ENCODE data around the gene WDR19.
"Not testable (repeated sequence)": the region's sequence is repeated elsewhere in the genome, so short reads cannot be mapped to it uniquely, and the experiment has no call there.

WDR19 gene

DNA sequence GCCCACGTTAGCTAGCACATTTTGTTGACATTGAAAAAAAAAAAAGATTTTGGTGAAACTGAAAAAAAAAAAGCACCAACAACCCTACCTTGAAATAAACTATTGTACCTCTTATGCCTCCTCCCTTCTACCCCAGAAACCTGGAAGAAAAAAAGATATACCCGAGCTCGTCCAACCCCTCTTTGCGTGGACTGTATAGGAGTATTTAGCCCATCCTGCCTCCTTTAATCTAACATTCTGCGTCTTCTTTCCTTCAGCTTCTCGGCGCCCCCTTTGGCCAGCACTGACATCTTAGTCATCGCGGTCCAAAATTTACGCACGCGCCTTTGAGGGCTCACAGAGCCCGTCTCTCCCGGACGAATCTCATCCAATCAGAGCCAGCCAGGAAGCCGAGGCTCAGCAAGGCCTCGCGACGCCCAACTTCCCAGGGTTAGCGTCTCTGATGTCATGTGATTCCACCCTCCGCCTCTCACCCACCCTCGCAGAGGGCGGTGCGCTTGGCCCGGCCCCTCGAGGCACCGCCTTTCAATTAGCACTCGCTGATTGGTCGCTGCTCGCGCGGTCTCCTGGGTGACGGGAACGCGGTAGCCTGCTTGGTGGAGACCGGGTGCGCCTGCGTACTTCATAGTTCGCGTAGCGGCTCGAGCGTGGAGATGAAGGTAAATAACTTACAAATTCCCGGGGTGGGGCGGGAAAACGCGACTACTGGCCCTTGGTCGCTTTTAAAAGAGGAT lies at the start of gene WDR19:
Gene WDR19 (plus strand): TSS at position 625 of the 734 bp plus-strand sequence. CDS start 29 bp downstream, at position 654.
- DNase-seq: peak; percentile 85 to 100 (median 99)

DNA sequence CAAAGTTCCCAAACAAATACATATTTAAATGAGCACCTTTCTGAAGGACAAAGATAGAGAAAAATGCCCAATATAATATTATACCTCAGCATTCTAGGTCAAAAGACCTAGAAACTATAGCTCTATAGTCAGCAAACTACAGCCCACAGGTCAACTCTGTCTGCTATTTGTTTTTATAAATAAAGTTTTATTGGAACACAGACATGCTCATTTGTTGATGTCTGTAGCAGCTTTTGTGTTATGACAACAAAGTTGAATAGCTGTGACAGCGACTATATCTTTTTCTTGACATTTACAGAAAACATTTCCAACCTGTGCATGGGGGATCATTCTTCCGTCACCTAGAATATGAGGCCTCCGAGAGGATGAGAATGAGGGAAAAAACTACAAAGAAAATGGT lies 48.7 kb upstream of the WDR19 start:
- no peak for DNase-seq

DNA sequence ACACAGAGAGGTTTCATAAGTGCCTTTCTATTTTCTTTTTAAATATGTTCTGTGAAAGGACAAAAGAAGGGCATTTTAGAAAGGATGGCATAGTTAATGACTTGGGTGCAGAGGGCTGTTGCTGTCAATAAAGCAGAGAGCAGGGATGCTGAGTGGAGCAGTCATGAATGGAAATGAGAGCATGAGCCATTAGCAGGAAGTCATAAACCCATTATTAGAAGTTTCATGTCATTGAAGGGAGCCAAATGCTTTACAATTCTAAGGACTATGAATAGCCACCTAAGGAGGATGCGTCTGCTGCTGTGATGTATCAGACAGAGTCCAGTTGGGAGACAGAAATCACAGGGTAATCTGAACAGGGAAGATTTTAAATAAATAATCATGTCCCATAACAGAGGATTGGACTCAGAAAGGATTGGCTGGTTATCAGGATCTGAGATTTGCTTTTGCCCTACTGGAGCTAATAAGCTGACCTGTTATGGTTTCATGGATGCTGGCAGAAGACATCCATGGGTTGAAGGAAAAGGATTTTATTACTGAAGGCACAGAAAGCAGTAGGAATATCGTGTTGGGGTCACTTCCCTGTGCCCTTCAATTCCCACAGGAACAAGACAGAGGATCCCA lies 47.5 kb upstream of the WDR19 start:
- no peak for DNase-seq

GRCh38 chr4:39138227-39138626 lies 44.1 kb upstream of the WDR19 start:
- not testable (repeated sequence) for DNase-seq

DNA sequence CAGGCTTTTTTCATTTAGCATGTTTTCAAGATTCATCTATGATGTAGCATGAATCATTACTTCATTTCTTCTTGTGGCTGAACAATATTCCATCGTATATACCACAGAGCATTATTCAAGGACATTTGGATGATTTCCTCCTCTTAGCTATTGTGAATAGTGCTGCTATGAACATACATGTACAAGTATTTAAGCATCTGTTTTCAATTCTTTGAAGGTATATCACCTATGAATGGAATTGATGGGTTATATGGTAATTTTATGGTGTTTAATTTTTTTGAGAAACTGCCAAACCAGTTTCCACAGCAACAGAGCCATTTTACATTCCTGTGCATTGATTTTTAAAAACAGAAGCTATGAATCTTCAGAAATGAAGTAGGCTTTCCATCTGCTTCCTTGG lies 36.1 kb upstream of the WDR19 start:
- DNase-seq: no peak

DNA sequence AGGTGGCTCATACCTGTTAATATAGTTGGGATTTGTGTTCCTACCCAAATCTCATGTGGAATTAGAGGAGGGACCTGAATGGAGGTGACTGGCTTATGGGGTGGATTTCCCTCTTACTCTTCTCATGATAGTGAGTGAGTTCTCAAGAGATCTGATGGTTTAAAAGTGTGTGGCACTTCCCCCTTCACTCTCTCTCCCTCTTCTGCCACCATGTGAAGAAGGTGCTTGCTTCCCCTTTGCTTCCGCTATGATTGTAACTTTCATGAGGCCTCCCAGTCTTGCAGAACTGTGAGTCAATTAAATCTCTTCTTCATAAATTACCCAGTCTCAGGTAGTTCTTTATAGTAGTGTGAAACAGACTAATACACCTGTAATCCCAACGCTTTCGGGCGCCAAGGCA lies 28.3 kb upstream of the WDR19 start:
- DNase-seq: no peak

GRCh38 chr4:39157520-39157919 lies 24.8 kb upstream of the WDR19 start:
- no peak for DNase-seq

DNA sequence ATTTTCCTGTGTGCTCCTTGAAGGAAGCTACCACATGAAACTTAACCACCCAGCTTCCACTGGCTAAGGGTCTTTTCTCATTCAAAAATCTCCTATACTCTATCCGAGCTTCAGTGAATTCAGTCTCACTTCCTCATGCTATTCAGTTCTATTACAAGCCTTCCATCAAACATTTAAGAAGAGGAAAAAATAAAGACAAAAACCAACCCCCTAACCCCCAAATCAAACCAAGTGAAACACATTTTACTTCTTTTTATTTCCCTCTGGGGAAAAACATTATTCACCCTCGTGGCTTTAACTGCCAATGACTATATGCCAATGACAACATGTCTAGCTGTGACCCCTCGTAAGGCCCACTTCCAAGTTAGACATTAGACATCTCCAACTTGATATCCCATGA lies 16.2 kb upstream of the WDR19 start:
- no peak for DNase-seq

- no peak for DNase-seq
Measured at GRCh38 chr4:39166669-39167068, 15.7 kb upstream of the WDR19 start.

DNA sequence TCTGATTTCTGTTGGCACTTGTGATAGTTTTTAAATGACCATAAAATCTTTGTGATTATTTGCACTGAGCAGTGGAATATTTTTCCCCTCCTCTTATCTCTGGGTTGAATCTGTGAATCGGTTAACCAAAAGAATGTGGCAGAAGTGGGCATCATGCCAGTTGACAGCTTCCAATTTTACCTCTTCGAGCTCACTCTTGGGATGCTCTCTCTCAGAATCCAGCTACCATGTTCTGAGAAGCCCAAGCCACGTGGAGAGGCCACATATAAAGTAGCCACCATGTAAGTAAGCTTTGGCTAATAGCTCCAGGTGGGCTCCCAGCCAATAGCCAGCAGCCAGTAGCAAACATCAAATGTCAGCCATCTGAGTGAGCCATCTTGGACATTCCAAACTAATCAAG lies 12.9 kb upstream of the WDR19 start:
- DNase-seq: no peak

DNA sequence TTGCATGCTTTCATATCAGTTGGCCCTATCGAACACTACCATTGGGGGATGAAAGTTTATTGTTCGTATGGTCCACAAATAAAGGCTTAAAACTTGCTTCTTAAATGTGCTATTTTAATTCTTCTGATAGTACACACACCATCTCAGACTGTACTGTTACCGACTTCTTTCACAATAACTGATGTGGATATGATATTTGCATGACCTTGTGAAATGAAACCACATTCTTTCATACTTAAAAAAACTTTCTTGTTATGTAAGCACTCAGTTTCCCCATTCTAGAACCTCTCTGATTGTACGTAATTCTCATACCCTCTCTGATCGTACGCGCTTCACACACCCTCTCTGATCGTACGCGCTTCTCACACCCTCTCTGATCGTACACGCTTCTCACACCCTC lies 12.0 kb upstream of the WDR19 start:
- no peak for DNase-seq

DNA sequence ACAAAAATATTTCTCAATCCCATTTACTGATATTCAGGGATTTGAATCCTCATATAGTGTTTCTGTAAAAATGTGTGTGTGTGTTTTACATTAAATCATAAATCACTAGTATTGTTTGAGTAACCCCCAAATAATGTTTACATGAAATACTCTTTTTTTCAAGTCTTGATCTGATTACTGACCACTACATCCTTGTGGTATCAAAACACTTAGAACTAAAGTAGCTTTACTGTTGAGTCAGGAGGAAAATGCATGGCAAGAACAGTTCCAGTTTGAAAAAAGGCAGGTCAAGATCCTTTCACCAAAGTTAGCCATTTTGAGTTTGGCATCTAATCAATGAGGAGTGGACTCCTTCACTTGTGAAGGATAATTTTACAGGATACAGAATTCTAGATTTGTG lies 3.6 kb upstream of the WDR19 start:
- no peak for DNase-seq

DNA sequence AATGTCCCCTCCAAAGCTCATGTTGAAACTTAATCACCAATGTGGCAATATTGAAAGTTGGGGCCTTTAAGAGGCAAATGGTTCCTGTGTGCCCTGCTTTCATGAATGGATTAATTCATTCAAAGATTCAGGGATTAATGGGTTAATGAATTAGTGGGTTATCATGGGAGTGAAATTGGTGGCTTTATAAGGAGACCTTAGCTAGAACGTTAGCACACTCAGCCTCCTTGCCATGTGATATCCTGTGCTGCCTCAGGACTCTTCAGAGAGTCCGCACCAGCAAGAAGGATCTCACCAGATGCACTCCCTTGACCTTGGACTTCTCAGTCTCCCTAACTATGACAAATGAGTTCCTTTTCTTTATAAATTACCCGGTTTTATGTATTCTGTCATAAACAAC lies 2.6 kb upstream of the WDR19 start:
- DNase-seq: no peak

- DNase-seq: not testable (repeated sequence)
Measured at GRCh38 chr4:39180629-39181028, 1.7 kb upstream of the WDR19 start.

GRCh38 chr4:39181520-39181904 lies 817 bp upstream of the WDR19 start:
- DNase-seq: no peak

DNA sequence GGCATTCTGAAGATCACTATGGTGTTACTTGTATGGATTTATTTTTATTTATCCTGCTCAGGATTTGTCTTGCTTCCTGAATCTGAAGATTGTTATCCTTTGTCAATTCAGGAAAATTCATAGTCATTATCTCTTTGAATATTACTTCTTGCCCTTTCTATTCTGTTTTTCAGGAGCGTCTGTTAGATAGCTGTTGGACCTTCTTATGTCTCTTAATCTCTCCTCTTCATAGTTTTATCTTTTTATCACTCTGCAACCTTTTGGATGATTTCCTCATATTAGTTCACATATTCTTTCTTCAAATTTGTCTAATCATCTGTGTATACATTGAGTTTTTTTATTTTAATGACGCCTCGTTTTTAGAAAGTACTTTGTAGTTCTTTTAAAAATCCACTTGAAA lies 19.6 kb downstream of the WDR19 start:
- DNase-seq: no peak

- no peak for DNase-seq
Measured at GRCh38 chr4:39204543-39204942, 22.2 kb downstream of the WDR19 start.

GRCh38 chr4:39205000-39205399 lies 22.7 kb downstream of the WDR19 start:
- DNase-seq: no peak

GRCh38 chr4:39205476-39205875 lies 23.1 kb downstream of the WDR19 start:
- no peak for DNase-seq

DNA sequence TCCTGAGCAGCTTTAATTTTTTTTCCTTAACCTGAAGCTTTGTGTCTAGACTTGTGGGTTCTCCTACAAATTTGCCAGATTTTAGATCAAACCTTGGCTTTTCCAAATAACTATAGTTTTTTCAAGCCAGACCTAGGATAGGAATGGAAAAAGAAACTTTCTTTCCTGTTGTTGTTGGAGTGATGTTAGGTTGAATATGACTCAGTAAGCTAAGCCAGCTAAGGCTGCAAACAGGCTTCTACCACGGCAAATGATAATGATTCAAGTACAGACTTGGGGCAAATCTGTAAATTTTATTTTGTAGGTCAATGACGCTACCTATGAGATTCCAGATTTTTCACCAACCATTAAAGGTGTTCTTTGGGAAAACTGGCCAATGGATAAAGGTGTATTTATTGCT lies 45.6 kb downstream of the WDR19 start:
- DNase-seq: no peak

- DNase-seq: no peak
Measured at GRCh38 chr4:39228377-39228776, 46.0 kb downstream of the WDR19 start.

GRCh38 chr4:39230462-39230861 lies 48.1 kb downstream of the WDR19 start:
- DNase-seq: no peak

DNA sequence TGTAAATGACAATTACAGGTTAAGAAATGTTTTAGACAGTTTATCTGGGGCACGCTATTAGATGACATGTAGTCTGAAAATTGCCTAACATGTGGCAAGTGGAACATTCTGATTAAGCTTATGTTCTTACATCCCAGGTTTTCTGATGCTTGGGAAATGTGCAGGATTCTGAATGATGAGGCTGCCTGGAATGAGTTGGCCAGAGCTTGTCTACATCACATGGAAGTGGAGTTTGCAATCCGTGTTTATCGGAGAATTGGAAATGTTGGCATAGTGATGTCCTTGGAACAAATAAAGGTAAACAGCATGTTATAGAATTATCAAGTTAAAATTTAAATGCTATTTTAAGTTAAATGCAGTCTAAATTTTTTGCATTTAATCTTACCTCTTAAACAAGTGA lies 49.3 kb downstream of the WDR19 start:
- no peak for DNase-seq
